Upper lobe of left lung (tissue), 4 donors: ENCODE results near the gene SIK2.

Experiments
- EP300 ChIP-seq, 4 donors: sonication (generic); formaldehyde crosslinking; IDR thresholded peaks; one replicate each; pipeline ENCODE4 v1.5.1; 2017; ENCODE audit warnings: antibody characterized with exemption in 4 of 4, control low read depth in 2 of 4
- POLR2AphosphoS5 ChIP-seq, 2 donors: sonication (generic); formaldehyde crosslinking; IDR thresholded peaks; one replicate each; pipeline ENCODE4 v1.5.1; 2017; ENCODE audit warnings: antibody characterized with exemption in 2 of 2
- TF ChIP-seq, protein P1 (sequence below), 6 experiments: fragments of 450-650 bp in 4 of 6; fragments of 200-600 bp in 2 of 6; sonication (generic) in 2 of 6; IDR thresholded peaks; one replicate each; pipeline ENCODE4 v1.5.1; 2016 to 2019; ENCODE audit warnings: antibody characterized with exemption in 6 of 6

DNA sequence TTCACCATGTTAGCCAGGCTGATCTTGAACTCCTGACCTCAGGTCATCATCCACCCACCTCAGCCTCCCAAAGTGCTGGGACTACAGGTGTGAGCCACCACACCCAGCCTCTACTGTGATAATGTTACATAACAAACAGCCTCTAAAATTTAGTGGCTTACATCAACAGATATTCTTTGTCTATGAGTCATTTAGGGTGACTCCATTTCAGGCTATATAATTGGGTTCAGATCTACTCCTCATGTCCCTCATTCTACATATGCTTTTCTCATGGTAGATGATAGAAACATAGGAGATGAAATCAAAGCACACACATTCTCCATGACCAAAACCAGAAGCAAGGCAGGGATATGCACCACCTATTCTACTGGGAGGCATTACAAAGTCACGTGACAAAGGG lies 72.7 kb downstream of the SIK2 start:
- TF ChIP-seq POLR2AphosphoS5 (IDR thresholded peaks at IDR 0.05) (no peak), EP300 (IDR thresholded peaks at IDR 0.05) (no peak)
- TF ChIP-seq, protein P1, sequence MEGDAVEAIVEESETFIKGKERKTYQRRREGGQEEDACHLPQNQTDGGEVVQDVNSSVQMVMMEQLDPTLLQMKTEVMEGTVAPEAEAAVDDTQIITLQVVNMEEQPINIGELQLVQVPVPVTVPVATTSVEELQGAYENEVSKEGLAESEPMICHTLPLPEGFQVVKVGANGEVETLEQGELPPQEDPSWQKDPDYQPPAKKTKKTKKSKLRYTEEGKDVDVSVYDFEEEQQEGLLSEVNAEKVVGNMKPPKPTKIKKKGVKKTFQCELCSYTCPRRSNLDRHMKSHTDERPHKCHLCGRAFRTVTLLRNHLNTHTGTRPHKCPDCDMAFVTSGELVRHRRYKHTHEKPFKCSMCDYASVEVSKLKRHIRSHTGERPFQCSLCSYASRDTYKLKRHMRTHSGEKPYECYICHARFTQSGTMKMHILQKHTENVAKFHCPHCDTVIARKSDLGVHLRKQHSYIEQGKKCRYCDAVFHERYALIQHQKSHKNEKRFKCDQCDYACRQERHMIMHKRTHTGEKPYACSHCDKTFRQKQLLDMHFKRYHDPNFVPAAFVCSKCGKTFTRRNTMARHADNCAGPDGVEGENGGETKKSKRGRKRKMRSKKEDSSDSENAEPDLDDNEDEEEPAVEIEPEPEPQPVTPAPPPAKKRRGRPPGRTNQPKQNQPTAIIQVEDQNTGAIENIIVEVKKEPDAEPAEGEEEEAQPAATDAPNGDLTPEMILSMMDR (IDR thresholded peaks at IDR 0.05): no peak
